Left lung (tissue), 10 donors: Measurements from ENCODE around the gene INHBB. TPM values are rescaled to one million over a fixed set of nuclear protein-coding genes. Genes with fewer than 3 reads are reported as not detected.
"Not testable (repeated sequence)": the region's sequence is repeated elsewhere in the genome, so short reads cannot be mapped to it uniquely, and the experiment has no call there.

Source experiments
- ATAC-seq: fragments of 200-7000 bp; cut with Tn5 transposase; one replicate; pipeline ENCODE4 v1.9.1; 2020; ENCODE audit warnings: moderate library complexity
- DNase-seq, 4 donors: peaks; one replicate each; pipeline ENCODE4 v3.0.0-alpha.2; 2013 to 2020
- H3K27ac ChIP-seq, 2 donors: fragments of 200-600 bp; sonication (generic) in 1 of 2; one replicate each; pipeline versions ENCODE4 v1.5.0 to v1.8.0; 2020 to 2021
- H3K27me3 ChIP-seq, 2 donors: fragments of 200-600 bp; sonication (generic) in 1 of 2; one replicate each; pipeline versions ENCODE4 v1.5.0 to v1.8.0; 2020 to 2021
- H3K36me3 ChIP-seq, 2 donors: fragments of 200-600 bp; sonication (generic) in 1 of 2; one replicate each; pipeline versions ENCODE4 v1.5.0 to v1.8.0; 2020 to 2021
- H3K4me1 ChIP-seq, 2 donors: fragments of 200-600 bp; one replicate each; pipeline ENCODE4 v1.8.0; 2021
- H3K4me3 ChIP-seq, 2 donors: fragments of 200-600 bp; sonication (generic) in 1 of 2; one replicate each; pipeline versions ENCODE4 v1.5.0 to v1.8.0; 2020 to 2021; ENCODE audit warnings: mild to moderate bottlenecking in 1 of 2
- H3K9me3 ChIP-seq, 2 donors: fragments of 200-600 bp; sonication (generic) in 1 of 2; one replicate each; pipeline versions ENCODE4 v1.5.0 to v1.8.0; 2020 to 2021
- CTCF ChIP-seq, 2 donors: fragments of 200-600 bp; sonication (generic) in 1 of 2; IDR thresholded peaks; one replicate each; pipeline versions ENCODE4 v1.5.0 to v1.8.0; 2021; ENCODE audit warnings: antibody characterized with exemption in 2 of 2
- intact Hi-C, 2 donors: fragments of 100-400 bp; cut with DNase I; formaldehyde crosslinking; loops; one replicate each; pipeline versions ENCODE4 v1.11.2 to v1.14.2; 2022
- polyA plus RNA-seq, 6 donors: library from polyadenylated mRNA; unstranded; fragments of 120-200 nt; gene quantifications; one replicate each; pipeline ENCODE4 v1.2.1, GENCODE V29; 2013; ENCODE audit not compliant: insufficient read length in 6 of 6
- total RNA-seq, 2 donors: library from RNA; stranded (reverse); fragmentation: NEBNext Ultra II Directional; extraction: Animal tissue kit (Norgen Biotek cat#: 25700); gene quantifications; one replicate each; pipeline ENCODE4 v1.2.1, GENCODE V29; 2021
- donor health status: DM: no; HTN: yes; CAD: no.
- donor health status: DM: no; HTN: no; CAD: no.

Gene INHBB
- total and polyA plus RNA-seq, 8 donors: 0.21 to 2.0 (median 0.34) TPM

GRCh38 chr2:120385355-120386127 is 39.6 kb downstream of the INHBB start:
- no peak overlapping the region for H3K27ac ChIP-seq
- peaks cover 0 to 14% of the 10 kb centered on the region in 2 donors for H3K27me3 ChIP-seq
- H3K36me3 ChIP-seq: no peaks in the 10 kb centered on the region
- no peak for ATAC-seq
- no peaks in the 10 kb centered on the region for H3K9me3 ChIP-seq
- intact Hi-C loops: no loop called here
- no peaks in the 10 kb centered on the region for H3K4me1 ChIP-seq
- H3K4me3 ChIP-seq: no peak overlapping the region
- DNase-seq: peak in 1 of 4 donors; percentile 2
- TF ChIP-seq CTCF (IDR thresholded peaks at IDR 0.05): no peak

DNA sequence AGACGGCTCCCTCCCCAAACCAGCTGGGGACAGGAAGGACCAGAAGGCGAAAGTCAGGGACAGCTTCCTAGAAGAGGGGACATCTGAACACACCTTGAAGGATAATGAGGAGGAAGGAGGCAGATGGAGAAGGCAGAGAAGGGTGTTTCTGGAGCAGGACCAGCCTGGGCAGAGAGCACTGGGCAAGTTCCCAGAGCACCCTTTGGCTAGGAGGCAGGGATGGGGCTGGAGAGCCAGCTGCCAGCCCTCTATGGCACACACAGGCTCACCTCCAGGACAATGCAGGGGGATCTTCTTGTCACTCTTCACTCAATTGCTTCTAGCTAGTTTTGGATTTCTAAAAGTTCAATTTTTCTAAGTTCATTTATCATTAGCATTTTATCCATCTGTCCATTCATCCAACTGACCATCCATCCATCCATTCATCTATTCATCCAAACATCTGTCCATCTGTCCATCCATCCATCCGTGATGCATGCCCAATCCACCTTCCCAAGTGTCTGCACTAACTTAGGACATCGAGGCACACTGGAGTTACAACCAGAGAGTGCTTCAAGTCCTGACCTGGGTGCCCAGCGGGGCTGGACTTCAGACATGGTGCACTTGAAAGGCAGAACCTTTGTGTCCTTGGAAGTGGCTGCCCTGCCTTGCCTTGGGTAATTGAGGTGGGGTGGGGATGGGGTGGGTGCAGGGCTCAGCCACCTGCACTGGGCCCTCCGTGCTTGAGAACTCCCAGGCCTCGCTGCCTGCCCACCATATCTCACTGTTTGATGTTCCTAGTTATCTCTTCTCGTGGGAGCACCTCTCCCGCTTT is 42.5 kb downstream of the INHBB start:
- ATAC-seq (no peak), DNase-seq (peak in 2 of 4 donors; percentile 19 to 30)
- H3K4me1 ChIP-seq: no peaks in the 10 kb centered on the region
- TF ChIP-seq CTCF (IDR thresholded peaks at IDR 0.05): no peak
- no peaks in the 10 kb centered on the region for H3K9me3 ChIP-seq
- H3K27ac ChIP-seq: no peak overlapping the region
- H3K27me3 ChIP-seq: peaks cover 0 to 15% of the 10 kb centered on the region in 2 donors
- intact Hi-C loops: no loop called here
- H3K4me3 ChIP-seq: no peak overlapping the region
- H3K36me3 ChIP-seq: no peaks in the 10 kb centered on the region

GRCh38 chr2:120389036-120389391 is 43.1 kb downstream of the INHBB start:
- H3K36me3 ChIP-seq: no peaks in the 10 kb centered on the region
- no peak for ATAC-seq
- no peaks in the 10 kb centered on the region for H3K9me3 ChIP-seq
- no peak overlapping the region for H3K4me3 ChIP-seq
- peaks cover 0 to 15% of the 10 kb centered on the region in 2 donors for H3K27me3 ChIP-seq
- no peak overlapping the region for H3K27ac ChIP-seq
- no peaks in the 10 kb centered on the region for H3K4me1 ChIP-seq
- TF ChIP-seq CTCF (IDR thresholded peaks at IDR 0.05): no peak
- intact Hi-C loops: no loop called here
- peak in 2 of 4 donors; percentile 13 to 49 for DNase-seq

DNA sequence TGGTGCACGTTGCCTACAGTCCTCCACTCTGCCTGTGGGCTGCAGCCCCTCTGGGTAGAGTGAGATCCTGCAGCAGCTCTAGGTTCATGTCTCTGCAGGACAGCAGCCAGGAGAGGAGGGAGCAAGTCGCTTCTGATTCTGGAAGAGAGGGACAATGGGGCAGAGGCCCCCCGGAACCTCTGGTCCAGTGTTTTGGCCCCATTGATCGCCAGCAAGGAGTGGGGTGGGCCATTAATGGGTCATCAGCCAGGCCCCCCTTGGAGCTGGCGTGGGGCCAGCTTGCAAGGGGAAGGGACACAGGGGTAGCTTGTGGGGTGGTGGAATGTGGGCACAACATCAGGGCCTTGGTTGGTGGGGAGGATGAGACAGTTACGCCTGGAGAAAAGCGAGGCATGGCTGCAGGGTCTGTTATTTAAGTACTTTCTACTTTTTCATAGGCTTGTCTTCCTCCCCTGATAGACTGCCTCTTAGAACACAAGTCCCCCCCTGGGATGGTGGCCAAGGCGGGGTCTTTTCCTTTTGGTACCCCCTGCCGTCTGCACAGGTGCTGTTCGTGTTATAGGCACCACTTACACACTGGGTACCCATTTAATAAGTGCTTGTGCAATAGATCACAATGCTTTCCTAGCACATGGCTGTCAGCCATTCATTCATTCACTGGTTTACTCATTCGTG is 44.6 kb downstream of the INHBB start:
- no peak for TF ChIP-seq CTCF (IDR thresholded peaks at IDR 0.05)
- Histone ChIP-seq H3K36me3 (no peaks in the 10 kb centered on the region), H3K27me3 (peaks cover 0 to 17% of the 10 kb centered on the region in 2 donors), H3K27ac (no peak overlapping the region), H3K9me3 (no peaks in the 10 kb centered on the region), H3K4me3 (no peak overlapping the region), H3K4me1 (no peaks in the 10 kb centered on the region)
- intact Hi-C loops: no loop called here
- DNase-seq (peak in 2 of 4 donors; percentile 9 to 27), ATAC-seq (no peak)

DNA sequence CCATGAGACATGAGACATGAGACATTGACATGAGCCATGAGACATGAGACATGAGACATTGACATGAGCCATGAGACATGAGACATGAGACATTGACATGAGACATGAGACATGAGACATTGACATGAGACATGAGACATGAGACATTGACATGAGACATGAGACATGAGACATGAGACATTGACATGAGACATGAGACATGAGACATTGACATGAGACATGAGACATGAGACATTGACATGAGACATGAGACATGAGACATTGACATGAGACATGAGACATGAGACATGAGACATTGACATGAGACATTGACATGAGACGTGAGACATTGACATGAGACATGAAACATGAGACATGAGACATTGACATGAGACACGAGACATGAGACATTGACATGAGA is 45.4 kb downstream of the INHBB start:
- H3K9me3 ChIP-seq: not testable (repeated sequence)

More for the DNA sequence above, 45.4 kb downstream of the INHBB start:
- H3K36me3 ChIP-seq, H3K4me3 ChIP-seq, intact Hi-C loops, DNase-seq, H3K27ac ChIP-seq, H3K4me1 ChIP-seq, ATAC-seq: not testable (repeated sequence)
- peaks cover 0 to 25% of the 10 kb centered on the region in 2 donors for H3K27me3 ChIP-seq
